ENCODE results near the gene DLD.
A peak's percentile ranks its signal among the peaks of the same experiment; 100 is the strongest.
"Not testable (repeated sequence)": the region's sequence is repeated elsewhere in the genome, so short reads cannot be mapped to it uniquely, and the experiment has no call there.

Gene DLD

DNA sequence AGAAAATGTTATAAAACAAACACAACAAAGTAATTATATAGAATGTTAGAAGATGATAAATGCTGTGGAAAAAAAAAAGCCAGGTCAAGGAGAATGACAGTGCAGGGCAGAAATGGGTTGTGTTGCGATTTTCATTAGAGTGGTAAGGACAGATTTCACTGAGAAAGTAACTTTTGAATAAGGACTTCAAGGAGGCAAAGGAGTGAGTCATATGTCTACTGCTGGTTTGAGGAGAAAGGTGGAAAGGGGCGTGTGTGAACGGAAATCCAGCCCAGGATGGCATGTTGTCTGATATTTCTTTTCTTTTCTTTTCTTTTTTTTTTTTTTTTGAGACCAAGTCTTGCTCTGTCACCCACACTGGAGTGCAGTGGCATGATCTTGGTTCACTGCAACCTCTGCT is 12.3 kb upstream of the DLD start:
- Histone ChIP-seq H3K36me3 (ENCODE audit: control insufficient read depth, insufficient read depth, low read length) (no peaks in the 10 kb centered on the region), H3K27me3 (replicated peaks; ENCODE audit: control insufficient read depth, insufficient read depth, low read length) (no peaks in the 10 kb centered on the region), H3K4me3 (replicated peaks; ENCODE audit: low read depth, low read length) (no peak overlapping the region)
- TF ChIP-seq CTCF (IDR thresholded peaks at IDR 0.05; ENCODE audit: insufficient read depth, low read length, poor library complexity, severe bottlenecking), result no peak
- DNase-seq (ENCODE audit: extremely low read depth, insufficient read length), result no peak

DNA sequence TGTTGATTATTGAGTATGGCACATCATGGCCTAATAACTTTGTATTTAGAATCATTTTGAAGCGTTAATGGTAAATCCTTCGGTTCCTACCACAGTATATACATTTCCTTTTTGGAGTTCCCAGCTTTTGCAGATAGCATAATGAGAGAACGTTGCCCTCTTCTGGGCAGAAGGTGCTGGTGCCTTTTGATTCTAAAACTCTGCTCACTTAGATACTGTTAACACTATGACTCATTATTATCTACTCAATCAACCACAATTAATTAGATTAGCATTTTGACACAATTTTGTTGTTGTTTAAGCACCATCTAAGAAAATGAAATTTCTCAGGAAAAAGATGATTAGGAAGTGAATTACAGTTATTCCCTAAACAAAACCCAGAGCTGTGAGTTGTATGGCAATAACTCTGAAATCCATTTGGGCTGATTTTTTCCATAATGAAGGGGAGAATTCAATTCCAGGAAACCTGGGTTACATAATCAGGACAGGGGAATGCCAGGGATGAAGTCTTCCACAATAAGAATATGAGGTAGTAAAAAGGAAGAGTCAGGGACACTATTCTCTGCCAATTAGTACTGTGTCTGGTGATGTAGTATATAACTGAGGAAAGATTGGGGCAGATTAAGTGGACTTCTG is 11.5 kb upstream of the DLD start:
- H3K36me3 ChIP-seq (ENCODE audit: control insufficient read depth, insufficient read depth, low read length), result no peaks in the 10 kb centered on the region
- DNase-seq (ENCODE audit: extremely low read depth, insufficient read length), result no peak
- no peak overlapping the region for H3K4me3 ChIP-seq (replicated peaks; ENCODE audit: low read depth, low read length)
- peak; percentile 80 for TF ChIP-seq CTCF (IDR thresholded peaks at IDR 0.05; ENCODE audit: insufficient read depth, low read length, poor library complexity, severe bottlenecking)
- H3K27me3 ChIP-seq (replicated peaks; ENCODE audit: control insufficient read depth, insufficient read depth, low read length), result no peaks in the 10 kb centered on the region

DNA sequence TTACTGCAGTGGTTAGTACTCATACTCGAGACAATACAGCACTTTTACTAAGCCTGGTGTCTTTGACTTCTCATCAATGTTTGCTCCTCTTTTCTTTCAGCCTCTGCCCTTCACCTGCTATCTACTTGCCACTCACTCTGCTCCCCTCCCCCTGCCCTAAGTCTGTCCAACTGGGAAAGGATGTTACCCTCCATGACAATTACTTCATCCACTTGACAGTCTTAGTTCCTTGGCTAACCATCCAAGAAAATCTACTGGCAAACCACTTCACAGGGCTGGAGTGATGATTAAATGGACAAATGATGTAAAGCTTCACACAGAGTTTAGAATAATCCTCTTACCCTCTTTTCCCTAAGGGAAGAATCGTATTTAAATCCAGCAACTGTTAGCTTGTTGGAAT is 8.2 kb upstream of the DLD start:
- H3K36me3 ChIP-seq (ENCODE audit: control insufficient read depth, insufficient read depth, low read length), result no peaks in the 10 kb centered on the region
- no peak overlapping the region for H3K4me3 ChIP-seq (replicated peaks; ENCODE audit: low read depth, low read length)
- DNase-seq (ENCODE audit: extremely low read depth, insufficient read length), result no peak
- no peak for TF ChIP-seq CTCF (IDR thresholded peaks at IDR 0.05; ENCODE audit: insufficient read depth, low read length, poor library complexity, severe bottlenecking)
- no peaks in the 10 kb centered on the region for H3K27me3 ChIP-seq (replicated peaks; ENCODE audit: control insufficient read depth, insufficient read depth, low read length)

DNA sequence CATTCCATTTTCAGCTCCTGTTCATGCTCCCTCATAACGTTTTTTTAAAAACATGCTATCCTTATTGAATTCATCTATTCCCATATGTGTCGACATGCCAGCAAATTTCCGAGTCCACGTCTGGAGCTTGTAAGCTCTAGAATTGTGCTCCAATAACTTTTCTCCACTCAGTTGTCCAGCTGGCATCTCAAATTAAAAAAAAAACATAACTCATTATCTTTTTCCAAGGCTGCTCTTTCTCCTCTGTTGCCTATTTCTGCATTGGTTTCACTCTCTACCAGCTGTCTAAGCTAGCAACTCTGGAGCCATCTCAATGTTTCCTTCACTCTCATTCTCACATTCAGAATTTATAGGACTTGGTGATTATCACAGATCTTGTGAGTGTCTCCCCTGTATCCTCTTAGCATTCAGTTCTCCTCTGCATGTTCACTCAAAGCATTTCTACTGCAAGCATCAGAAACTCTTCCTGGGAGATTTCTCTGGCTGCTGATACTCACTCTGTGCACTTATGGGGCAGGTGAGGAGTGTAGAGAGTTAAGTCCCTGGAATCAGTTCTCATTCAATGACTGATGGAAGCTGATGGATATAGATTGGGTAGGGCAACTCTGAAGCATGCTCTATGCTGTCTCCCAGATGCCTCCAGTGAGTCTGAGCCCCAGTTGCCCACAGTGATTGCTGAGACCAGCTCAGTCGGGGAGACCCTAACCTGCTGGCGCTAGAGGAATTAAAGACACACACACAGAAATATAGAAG is 6.7 kb upstream of the DLD start:
- no peaks in the 10 kb centered on the region for H3K36me3 ChIP-seq (ENCODE audit: control insufficient read depth, insufficient read depth, low read length)
- no peak for TF ChIP-seq CTCF (IDR thresholded peaks at IDR 0.05; ENCODE audit: insufficient read depth, low read length, poor library complexity, severe bottlenecking)
- no peaks in the 10 kb centered on the region for H3K27me3 ChIP-seq (replicated peaks; ENCODE audit: control insufficient read depth, insufficient read depth, low read length)
- no peak for DNase-seq (ENCODE audit: extremely low read depth, insufficient read length)
- H3K4me3 ChIP-seq (replicated peaks; ENCODE audit: low read depth, low read length), result no peak overlapping the region

GRCh38 chr7:107887827-107888226 is 3.2 kb upstream of the DLD start:
- H3K4me3 ChIP-seq (replicated peaks; ENCODE audit: low read depth, low read length); H3K27me3 ChIP-seq (replicated peaks; ENCODE audit: control insufficient read depth, insufficient read depth, low read length); H3K36me3 ChIP-seq (ENCODE audit: control insufficient read depth, insufficient read depth, low read length); DNase-seq (ENCODE audit: extremely low read depth, insufficient read length): not testable (repeated sequence)

DNA sequence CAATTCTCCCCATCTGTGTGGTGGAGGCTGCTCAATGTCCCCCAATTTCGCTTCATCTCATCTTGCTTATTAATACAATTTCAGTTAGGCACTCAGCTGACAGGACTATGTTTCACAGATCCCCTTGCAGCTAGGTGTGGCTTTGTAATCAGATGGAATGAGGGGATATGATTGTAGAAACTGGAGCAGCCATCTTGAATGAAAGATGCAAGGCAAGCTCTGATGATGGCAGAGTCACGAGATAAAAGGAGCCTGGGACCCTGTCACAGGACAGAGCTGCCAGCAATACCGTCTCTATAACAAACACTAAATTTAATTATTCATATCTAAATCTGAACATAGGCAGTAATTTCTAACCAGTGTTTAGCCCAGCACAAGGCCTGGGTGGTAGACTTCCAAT is 991 bp upstream of the DLD start:
- no peak for DNase-seq (ENCODE audit: extremely low read depth, insufficient read length)
- TF ChIP-seq CTCF (IDR thresholded peaks at IDR 0.05; ENCODE audit: insufficient read depth, low read length, poor library complexity, severe bottlenecking), result no peak
- Histone ChIP-seq H3K27me3 (replicated peaks; ENCODE audit: control insufficient read depth, insufficient read depth, low read length) (no peaks in the 10 kb centered on the region), H3K4me3 (replicated peaks; ENCODE audit: low read depth, low read length) (no peak overlapping the region), H3K36me3 (ENCODE audit: control insufficient read depth, insufficient read depth, low read length) (peaks cover 2% of the 10 kb centered on the region)
